Vagina (tissue), 2 donors: ENCODE data around the gene TTI1.

Experiments used
- POLR2A ChIP-seq, 2 donors: fragments of 450-650 bp; IDR thresholded peaks; one replicate each; pipeline ENCODE4 v1.6.1; 2017; ENCODE audit warnings: antibody characterized with exemption in 2 of 2, mild to moderate bottlenecking in 2 of 2, moderate library complexity in 2 of 2
- TF ChIP-seq, protein P1 (sequence below), 3 experiments: fragments of 450-650 bp in 2 of 3; fragments of 200-600 bp in 1 of 3; sonication (generic) in 1 of 3; IDR thresholded peaks; one replicate each; pipeline ENCODE4 v1.5.1; 2017 to 2019; ENCODE audit warnings: antibody characterized with exemption in 3 of 3, mild to moderate bottlenecking in 2 of 3, moderate library complexity in 2 of 3

DNA sequence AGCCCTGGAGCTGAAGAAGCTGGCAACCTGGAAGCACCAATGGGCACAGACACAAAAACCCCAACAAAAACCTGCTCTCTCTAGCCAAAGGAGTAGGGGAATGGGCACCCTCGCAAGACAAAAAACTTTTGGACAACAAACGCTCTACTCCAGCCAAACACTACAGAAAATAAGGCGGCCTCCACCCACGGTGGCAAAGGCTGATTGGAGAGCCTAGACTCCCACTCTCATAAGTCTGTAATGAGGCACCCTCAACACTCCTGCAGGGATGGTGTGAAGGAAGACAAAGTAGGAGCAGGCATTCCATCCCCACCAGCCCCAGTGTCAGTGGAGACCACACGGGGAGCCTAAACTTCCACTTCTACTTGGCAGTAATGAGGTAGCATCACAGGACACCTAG, 8.8 kb downstream of the TTI1 start:
- TF ChIP-seq, protein P1, sequence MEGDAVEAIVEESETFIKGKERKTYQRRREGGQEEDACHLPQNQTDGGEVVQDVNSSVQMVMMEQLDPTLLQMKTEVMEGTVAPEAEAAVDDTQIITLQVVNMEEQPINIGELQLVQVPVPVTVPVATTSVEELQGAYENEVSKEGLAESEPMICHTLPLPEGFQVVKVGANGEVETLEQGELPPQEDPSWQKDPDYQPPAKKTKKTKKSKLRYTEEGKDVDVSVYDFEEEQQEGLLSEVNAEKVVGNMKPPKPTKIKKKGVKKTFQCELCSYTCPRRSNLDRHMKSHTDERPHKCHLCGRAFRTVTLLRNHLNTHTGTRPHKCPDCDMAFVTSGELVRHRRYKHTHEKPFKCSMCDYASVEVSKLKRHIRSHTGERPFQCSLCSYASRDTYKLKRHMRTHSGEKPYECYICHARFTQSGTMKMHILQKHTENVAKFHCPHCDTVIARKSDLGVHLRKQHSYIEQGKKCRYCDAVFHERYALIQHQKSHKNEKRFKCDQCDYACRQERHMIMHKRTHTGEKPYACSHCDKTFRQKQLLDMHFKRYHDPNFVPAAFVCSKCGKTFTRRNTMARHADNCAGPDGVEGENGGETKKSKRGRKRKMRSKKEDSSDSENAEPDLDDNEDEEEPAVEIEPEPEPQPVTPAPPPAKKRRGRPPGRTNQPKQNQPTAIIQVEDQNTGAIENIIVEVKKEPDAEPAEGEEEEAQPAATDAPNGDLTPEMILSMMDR (IDR thresholded peaks at IDR 0.05), result no peak
- no peak for TF ChIP-seq POLR2A (IDR thresholded peaks at IDR 0.05)
